Stimulated activated CD4-positive, alpha-beta T cell treated with anti-CD3 and anti-CD28 coated beads, Interleukin-12 subunit alpha, Interleukin-12 subunit beta, amount 100 ng/mL, for 48 hours (primary cell): ENCODE data around the gene QPCT.
"Not testable (repeated sequence)": the region's sequence is repeated elsewhere in the genome, so short reads cannot be mapped to it uniquely, and the experiment has no call there.

Experiments used
- DNase-seq, 3 donors: peaks; one replicate each; pipeline ENCODE4 v3.0.0-alpha.2; 2020; ENCODE audit warnings: low read depth in 2 of 3, low spot score in 1 of 3

QPCT gene

DNA sequence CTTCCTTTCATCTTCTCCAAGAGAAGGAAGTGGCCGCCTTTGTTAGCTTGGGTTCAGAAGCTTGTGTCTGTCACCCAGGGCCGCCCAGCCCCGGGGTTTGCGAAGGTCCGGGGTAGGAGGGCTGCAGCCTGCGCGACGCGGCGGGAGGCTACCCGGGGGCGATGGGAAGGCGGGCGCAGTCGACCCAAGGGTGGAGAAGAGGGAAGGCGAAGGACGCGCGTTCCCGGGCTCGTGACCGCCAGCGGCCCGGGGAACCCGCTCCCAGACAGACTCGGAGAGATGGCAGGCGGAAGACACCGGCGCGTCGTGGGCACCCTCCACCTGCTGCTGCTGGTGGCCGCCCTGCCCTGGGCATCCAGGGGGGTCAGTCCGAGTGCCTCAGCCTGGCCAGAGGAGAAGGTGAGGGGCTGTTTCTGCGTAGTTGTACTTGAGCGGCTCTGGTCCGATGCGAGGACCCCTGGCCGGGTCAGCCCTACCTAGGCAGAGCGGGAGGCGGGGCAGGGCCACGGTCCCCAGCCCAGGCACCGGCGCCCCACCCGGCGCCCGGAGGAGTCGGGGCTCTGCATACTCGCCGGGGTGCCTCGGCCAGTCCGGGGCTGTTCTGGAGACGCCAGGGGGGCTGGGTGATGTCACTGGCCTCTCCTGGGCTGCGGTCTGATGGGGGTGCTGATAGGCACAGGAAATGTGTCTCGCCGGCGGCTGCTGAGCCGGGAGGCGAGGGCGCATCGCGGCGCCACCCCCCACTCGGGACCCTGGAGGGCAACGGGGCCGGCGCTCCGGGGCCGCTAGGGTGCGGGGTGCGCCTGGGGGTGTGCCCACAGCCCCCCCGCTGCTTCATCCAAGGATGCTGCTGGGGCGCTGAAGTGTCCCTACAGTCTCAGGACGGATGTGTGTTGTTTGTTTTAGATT, at the start of gene QPCT:
QPCT (plus strand) TSS at position 178 of the 909 bp plus-strand sequence; CDS start at position 280, 102 bp downstream.
- peak in 1 of 3 donors; percentile 22 for DNase-seq

DNA sequence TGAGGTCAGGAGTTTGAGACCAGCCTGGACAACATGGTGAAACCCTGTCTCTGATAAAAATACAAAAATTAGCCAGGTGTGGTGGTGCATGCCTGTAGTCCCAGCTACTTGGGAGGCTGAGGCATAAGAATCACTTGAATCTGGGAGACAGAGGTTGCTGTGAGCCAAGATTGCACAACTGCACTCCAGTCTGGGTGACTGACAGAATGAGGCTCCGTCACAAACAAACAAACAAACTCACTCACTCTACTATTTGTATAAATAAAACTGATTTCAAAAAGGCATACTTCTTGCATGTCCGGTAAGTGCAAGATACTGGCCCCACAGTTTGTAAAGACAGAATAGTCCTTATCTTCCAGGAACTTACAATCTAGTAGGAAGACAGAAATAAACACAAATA, 49.6 kb upstream of the QPCT start:
- not testable (repeated sequence) for DNase-seq

DNA sequence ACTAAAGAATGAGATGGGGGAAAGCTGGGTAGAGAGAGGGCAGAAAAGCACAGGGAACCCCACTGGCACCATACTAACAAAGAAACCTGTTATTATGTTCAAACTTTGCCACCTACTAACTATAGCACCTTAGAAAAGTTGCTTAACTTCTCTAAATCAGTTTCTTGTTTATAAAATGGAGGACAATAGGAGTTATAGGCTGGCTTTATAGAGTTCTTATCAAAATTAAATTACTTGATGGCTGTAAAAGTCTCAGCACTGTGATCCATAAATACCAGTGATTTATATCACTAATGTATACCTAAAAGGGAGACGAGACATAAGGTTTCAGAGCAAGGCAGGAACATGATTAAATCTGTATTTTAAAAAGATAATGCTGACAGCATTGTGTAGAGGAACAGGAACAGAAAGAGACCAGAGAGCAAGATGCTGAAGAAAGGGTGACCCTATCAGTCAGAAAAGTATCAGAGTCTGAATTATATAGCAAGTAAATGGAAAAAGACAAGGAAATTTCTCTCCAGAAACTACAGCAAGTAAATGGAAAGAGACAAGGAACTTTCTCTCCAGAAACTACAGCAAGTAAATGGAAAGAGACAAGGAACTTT, 48.9 kb upstream of the QPCT start:
- DNase-seq, result no peak

DNA sequence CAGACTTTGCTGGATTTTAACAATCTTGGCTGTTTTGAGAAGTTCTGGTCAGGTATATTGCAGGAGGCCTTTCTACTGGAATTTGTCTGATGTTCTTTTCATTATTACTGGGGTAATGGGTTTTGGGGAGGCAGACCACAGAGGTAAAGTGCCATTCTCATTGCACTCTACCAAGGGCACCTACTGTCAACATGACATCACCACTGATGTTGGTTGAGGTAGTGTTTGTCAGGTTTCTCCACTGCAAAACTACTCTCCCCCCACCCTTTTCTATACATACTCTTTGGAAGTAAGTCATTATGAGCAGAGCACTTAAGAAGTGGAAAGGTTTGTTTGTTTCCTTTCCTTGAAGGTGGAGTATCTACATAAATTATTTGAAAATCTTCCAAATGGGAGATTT, 46.8 kb upstream of the QPCT start:
- no peak for DNase-seq

DNA sequence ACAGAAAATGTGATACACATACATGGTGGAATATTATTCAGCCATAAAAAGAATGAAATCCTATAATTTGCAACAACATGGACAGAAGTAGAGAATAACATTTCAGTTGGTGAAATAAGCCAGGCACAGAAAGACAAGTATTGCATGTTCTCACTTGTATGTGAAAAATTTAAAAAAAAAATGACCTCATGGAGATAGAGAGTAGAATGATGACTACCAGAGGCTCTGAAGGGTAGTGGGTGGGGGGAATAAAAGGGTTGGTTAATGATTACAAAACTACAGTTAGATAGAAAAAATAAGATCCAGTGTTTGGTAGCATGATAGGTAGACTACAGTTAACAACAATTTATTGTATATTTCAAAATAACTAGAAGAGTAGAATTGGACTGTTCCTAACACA, 44.3 kb upstream of the QPCT start:
- no peak for DNase-seq

DNA sequence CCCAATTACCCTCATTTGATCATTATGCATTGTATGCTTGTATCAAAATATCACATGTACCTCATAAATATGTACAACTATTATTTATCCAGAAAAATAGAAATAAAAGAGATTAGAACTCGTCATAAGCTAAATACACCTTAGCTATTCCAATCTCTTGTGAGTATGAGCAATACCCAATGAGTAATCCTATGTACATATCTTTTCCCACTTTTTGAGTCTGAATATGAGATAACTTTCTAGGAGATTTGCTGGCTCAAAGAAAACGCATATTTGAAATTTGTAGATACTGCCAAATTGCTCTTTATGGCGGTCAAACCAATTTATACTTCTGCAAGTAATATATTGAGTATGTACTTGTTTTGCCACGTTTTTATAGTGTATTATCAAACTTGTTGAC, 43.9 kb upstream of the QPCT start:
- no peak for DNase-seq

DNA sequence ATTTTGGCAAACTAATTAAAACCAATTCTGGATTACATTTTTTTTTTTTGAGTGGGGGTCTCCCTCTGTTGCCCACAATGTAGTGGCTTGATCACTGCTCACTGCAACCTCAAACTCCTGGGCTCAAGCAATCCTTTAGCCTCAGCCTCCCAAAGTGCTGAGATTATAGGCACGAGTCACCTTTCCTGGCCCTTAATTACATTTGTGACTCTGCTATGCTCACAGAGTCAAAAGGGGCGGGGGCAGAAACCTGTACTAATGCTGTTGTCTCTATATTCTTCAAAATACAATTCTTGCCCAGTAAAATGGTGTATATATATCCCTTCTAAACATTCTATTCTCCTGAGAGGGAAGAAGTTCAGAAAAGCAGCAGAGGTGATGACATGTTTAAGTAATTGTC, 43.0 kb upstream of the QPCT start:
- no peak for DNase-seq

DNA sequence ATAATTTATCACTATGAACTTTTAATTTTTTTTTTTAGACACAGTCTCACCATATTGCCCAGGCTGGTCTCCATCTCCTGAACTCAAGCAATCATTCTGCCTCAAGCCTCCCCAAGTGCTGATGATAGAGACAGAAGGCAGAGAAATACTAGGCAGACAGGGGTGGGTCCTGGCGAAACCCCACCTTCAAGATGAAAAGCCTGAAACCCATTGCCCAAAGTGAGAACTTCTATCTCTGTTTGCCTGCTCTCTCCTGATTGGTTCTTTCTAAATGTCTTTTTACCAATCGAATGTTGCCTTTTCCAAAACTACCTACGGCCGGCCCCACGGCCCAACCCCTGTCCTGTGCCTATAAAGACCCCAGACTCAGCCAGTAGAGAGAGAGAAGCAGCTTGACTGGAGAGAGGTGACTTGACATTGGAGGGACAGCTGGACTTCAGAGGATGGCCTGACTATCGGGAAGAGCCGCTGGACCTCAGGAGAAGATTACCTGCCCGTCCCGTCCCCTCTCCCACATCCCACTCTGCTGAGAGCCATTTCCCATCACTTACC, 41.7 kb upstream of the QPCT start:
- DNase-seq, result no peak

DNA sequence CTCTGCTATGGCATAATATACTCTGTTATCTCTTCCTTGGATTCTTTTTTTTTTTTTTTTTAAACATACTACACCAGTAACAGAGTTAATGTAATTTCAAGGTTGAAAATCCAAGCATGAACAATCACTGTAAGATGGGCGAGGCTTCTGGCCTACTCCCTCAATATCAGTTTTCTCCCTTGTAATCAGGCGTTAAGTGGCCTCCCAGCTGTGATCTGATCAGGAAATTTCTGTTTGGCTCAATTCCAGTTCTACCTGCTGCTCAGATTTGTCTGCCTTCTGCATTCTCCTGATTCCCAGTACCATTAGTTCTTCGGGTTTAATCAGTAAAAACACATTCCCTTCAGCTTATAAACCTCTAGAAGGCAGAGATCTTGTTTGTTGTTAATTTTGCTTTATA, 38.4 kb upstream of the QPCT start:
- DNase-seq, result no peak

DNA sequence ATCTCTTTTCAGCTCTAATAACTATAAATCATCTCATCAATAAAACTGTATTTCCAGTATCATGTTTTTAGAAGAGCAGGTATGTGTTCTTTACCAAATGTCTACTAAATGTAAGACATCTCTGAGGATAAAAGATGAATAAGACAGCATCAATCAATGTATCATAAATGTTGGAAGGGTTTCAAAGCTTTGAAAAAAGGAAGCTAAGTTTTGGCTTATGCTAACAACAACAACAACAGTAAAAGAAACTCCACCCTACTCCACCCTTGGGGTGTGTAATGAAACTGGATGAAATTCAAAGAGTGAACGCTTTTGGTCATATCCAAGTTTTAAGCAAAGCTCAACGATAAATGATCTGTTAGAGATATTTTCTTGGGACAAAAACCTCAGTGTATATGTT, 36.9 kb upstream of the QPCT start:
- DNase-seq, result no peak

DNA sequence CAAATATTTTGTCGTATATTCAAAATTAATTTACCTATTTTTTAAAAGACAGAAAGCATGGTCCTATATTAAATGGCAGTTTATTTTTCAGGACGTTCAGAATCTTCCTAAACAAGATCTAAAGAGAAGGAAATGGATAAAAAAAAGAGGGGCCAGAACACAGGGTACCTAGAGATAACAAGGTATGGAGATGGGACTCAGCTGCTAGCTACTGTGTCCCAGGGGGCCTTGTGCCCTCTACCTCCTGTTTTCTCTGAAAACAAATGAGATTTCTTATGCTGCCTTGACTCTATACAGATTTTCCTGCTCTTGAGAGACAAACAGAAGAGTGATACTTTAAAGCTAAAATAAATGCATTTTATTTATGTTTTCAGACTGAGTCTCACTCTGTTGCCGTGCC, 29.1 kb upstream of the QPCT start:
- no peak for DNase-seq

DNA sequence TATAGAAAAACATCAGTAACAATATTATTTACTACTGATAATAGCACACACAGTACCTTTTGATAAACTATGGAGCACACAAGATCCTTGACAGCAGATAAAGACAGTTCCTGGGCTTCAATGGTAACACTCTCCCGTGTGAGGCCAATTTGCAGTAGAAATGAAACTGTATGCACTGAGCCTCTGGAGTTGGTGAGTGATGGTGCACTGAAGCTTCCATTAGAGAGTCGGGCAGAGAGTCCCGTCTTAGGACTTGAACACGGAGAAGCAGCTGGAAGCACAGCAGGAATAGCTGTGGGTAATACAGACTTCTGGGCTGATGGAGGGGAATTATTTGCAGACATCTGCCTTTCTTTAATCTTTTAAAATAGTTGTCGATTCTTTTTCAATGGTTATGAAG, 28.2 kb upstream of the QPCT start:
- DNase-seq, result no peak

DNA sequence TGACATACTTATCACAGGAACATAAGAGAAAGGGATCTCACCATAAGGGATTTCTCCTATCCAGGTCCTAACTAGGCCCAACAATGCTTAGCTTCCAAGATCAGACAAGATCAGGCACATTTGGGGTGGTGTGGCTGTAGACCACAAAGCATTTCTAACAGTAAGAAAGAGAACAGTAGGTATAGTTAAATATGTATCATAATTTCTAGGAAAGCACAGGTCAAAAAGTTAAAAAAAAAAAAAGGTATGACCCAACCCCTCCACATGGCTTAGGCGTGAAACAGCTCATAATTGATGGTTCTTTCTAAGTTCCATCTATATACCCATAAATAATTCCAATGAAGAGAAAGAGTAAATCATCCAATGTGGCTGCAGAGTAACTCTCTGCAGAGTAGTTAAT, 26.7 kb upstream of the QPCT start:
- no peak for DNase-seq

DNA sequence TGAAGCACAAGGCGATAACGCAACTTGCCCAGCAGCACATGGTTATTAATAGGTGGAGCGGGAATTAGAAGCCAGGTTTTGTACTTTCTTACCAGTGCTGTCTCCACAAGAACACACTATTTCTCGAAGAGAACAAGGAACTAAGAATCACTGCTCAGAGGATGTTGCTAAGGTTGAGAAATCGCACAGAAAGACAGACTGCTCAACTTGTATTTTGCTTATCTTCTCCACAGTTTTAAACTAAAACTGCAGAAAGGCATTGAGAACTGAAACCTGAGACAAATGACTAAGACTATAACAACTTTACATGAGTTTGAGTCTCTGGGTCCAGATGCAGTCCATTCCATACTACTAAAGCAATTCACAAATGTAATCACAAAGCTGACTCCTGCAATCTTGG, 26.0 kb upstream of the QPCT start:
- no peak for DNase-seq

DNA sequence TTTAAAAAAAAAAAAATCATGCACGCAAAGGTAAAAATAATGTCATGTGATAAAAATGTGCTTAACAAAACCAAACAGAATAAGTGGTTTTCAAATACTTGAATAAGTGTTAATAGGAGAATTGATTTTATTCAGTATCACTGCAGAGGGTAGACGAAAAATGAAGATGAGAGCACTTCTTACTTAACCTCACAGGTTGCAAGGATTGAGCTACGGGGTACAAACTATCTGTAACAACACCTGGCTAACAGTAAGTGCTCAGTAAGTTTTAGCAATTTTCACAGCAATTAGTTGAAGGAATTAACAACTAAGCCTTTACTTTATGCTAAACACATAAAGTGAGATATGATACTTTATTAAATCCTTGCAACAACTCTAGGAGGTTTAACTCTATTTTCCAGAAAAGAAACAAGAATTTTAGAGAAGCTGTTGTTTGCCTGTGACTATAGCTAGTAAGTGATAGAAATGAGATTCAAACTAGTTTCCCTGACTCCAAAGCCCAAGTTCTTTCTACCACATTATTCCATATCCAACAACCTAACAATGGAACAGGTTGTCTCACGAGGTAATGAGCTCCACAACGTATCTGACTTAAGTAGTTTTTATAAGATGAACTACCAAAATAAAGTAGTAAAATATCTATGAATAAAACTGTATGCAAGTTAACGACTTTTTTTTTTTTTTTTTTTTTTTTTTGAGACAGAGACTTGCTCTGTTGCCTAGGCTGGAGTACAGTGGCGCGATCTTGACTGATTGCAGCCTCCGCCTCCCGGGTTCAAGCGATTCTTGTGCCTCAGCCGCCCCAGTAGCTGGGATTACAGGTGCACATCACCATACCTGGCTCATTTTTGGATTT, 24.4 kb upstream of the QPCT start:
- no peak for DNase-seq

DNA sequence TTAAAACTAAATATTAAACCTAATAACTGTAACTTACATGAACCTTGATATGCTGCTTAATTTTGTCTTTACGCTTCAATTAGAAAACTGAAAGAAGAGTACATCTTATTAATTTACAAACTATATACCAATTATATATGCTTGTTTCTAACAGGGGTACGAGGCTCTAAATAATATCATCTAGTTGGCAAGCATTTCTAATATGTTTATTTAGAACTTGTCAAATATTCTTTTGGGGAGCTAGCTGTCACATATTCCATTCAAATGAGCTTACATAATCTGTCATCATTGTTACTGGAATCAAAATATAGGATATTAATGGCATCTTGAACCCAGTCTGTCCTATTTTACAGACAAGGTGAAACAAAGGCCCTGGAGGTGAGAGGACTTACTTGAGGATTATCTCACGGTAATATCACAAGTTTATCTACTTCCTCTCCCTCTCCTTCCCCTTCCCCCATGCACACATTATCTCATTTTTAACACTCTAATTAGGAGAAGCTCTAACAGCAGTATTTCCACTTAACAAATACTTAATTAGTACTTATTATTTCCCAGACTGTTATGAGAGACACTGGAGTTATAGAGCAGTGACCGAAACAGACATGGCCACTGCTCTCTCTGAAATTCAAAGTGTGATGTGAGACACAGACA, 23.3 kb upstream of the QPCT start:
- DNase-seq, result no peak

DNA sequence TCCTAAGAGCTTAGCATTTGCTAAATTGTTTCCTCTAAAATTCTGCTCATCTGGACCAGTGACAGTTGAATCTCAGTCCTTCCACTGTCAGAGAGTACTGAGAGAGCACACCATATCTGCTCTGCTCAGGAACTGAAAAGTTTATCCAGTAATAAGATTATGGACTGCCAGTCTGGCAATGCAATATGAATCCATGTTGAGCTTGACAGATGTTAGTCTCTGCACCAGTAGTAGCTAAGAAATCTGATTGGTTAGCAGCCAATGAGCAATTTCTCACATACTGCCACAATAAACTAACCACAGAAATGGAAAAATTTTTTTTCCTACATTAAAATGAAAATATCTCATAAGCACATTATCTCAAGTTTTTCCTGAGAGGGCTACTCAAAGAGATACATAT, 22.1 kb upstream of the QPCT start:
- DNase-seq, result no peak

DNA sequence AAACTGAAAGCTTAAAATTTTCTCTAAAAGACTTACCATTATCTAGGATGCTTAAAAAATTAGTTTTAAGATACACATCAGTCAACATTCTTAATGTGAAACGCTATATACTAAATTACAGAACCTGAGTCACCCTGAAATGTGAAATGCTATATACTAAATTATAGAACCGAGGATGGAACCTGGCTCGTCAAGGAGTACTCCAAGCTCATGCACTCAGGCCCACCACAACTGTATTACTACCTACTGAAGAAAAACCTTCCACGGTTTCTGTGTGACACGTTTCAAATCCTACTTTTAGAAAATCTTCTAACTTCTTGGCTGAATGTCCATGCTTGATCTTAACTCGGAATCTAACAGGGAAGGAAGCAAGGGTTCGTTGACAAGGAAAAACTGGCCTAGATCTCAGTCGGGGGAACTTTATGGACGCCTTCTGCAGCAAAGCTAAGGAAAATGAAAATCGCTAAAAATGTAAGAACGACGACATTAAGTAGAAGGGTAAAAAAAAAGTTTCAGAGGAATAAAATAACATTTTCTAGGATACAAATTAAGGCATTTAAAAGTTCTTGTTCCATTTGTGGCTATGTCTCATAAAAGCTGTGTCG, 21.2 kb upstream of the QPCT start:
- no peak for DNase-seq

DNA sequence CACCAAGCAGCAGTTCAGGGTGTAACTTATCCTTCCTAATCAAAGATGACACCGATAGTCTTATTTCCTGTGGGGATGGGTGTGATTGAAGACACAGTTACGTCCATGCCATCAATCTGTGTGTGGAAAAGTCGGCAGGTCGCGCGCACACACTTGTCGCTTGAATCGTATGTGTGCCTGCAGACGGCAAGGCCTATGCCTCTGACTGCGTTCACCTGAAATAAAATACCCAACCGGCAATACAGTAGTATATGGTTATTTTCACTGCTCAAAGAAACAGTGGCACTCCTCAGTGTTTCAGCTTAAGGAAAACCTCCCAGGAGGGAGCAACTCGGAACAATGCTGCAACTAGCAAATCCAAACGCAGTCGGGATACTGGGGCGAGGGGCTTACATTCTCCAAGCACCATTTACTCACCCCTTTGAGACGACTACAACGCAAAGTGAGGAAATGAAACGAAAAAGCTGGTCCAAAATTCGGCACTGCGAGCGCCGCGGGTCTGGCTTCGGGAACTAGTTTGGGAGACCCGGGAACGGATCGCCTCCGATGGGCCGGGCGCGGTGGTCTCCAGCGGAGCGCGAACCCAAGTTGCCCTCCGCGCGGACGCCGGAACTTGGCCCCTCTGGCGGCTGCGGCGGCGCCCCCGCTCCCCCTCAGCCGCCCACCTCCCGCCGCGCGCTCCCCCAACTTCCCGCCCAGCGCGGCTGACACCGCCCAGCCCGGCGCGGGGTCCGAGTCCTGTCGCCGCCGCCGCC, 20.5 kb upstream of the QPCT start:
- DNase-seq, result peak; percentile 8 to 30 (median 19)

DNA sequence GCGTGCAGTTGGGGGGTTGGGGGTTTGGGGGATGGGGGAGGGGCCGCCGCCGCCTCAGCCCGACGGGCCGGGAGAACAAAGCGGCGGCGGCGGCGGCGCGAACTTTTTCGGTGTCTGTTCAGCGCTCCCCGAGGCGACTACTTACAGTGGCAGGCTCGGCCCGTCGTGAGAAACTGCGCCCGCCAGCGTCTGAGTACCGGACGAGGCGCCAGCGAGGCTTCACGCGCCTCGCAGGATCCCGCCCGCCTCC, 20.0 kb upstream of the QPCT start:
- DNase-seq, result peak in 1 of 3 donors; percentile 46
